Activated effector memory CD4-positive, alpha-beta T cell treated with Interleukin-2 at 50 U/mL for 16 hours (primary cell): ENCODE data around the gene RTBDN.
A peak's percentile ranks its signal among the peaks of the same experiment; 100 is the strongest.
"Not testable (repeated sequence)": the region's sequence is repeated elsewhere in the genome, so short reads cannot be mapped to it uniquely, and the experiment has no call there.

Source experiments
- DNase-seq: peaks from one replicate; pipeline ENCODE4 v3.0.0-alpha.2; 2020

Gene RTBDN

GRCh38 chr19:12817188-12817587, 17.2 kb downstream of the RTBDN start:
- DNase-seq: not testable (repeated sequence)

GRCh38 chr19:12815088-12815487, 19.3 kb downstream of the RTBDN start:
- no peak for DNase-seq

- DNase-seq: peak; percentile 84
These were observed 27.9 kb downstream of the RTBDN start, which contains the start of gene RNASEH2A for GRCh38 chr19:12806242-12807081. TSS of gene RNASEH2A (plus strand) at chr19:12806584. CDS start at chr19:12806674, 90 bp downstream.

- DNase-seq: no peak
These were observed 30.3 kb downstream of the RTBDN start for GRCh38 chr19:12804051-12804450.

- DNase-seq: no peak
These were observed 31.9 kb downstream of the RTBDN start for GRCh38 chr19:12802267-12803106.

- peak; percentile 75 for DNase-seq
These were observed 32.7 kb downstream of the RTBDN start, which contains the start of the genes PRDX2 and THSD8 for GRCh38 chr19:12801466-12802266. TSS of gene PRDX2 (minus strand) at chr19:12801800. CDS start at chr19:12801261, 539 bp downstream. TSS of gene THSD8 (plus strand) at chr19:12802069. CDS start at chr19:12802072, 3 bp downstream.

GRCh38 chr19:12800923-12801465, 33.4 kb downstream of the RTBDN start:
- no peak for DNase-seq

GRCh38 chr19:12800466-12800770, 34.0 kb downstream of the RTBDN start:
- DNase-seq: no peak

- no peak for DNase-seq
These were observed 34.5 kb downstream of the RTBDN start for GRCh38 chr19:12799742-12800465.

GRCh38 chr19:12797607-12798006, 36.8 kb downstream of the RTBDN start:
- DNase-seq: not testable (repeated sequence)

GRCh38 chr19:12797141-12797587, 37.2 kb downstream of the RTBDN start:
- no peak for DNase-seq

- DNase-seq: peak; percentile 66
These were observed 38.0 kb downstream of the RTBDN start for GRCh38 chr19:12796146-12797071.

- DNase-seq: no peak
These were observed 39.4 kb downstream of the RTBDN start for GRCh38 chr19:12794971-12795381.

- no peak for DNase-seq
These were observed 40.0 kb downstream of the RTBDN start for GRCh38 chr19:12794196-12794941.

- peak; percentile 90 for DNase-seq
These were observed 40.8 kb downstream of the RTBDN start for GRCh38 chr19:12793290-12794195.

- no peak for DNase-seq
These were observed 41.5 kb downstream of the RTBDN start for GRCh38 chr19:12792853-12793289.

- peak; percentile 72 for DNase-seq
These were observed 42.1 kb downstream of the RTBDN start for GRCh38 chr19:12792051-12792852.
